ENCODE measurements around the gene MYO18B. TPM values are rescaled to one million over a fixed set of nuclear protein-coding genes. Genes with fewer than 3 reads are reported as not detected.
A peak's percentile ranks its signal among the peaks of the same experiment; 100 is the strongest.

MYO18B gene
- total RNA-seq, 1 donor: 0.54 TPM

- DNase-seq (ENCODE audit: low read depth in 2 of 3, low spot score in 2 of 3): no peak
Measured at GRCh38 chr22:26072621-26073020, 330.6 kb downstream of the MYO18B start.

GRCh38 chr22:26075251-26075650, 333.3 kb downstream of the MYO18B start:
- DNase-seq (ENCODE audit: low read depth in 2 of 3, low spot score in 2 of 3): no peak

GRCh38 chr22:26079009-26079408, 337.0 kb downstream of the MYO18B start:
- peak in 1 of 3 donors; percentile 8 for DNase-seq (ENCODE audit: low read depth in 2 of 3, low spot score in 2 of 3)

Small RNA genes lying within 50 kb of the gene (small RNA-seq; reads per million reads assigned to genes)
- gene RN7SKP169 (not detected), gene RNA5SP494 (not detected), gene Z98949.2 (not detected)

Other genes with a start within 250 kb of the MYO18B start
- gene GRK3, start 177.5 kb upstream of the MYO18B start, total RNA-seq: 8.3 TPM

Measured in hematopoietic multipotent progenitor cell (in vitro differentiated cells).